Measurements from ENCODE around the gene PTPRE. TPM values are rescaled to one million over a fixed set of nuclear protein-coding genes. Genes with fewer than 3 reads are reported as not detected.

PTPRE gene
- total and polyA plus RNA-seq, 2 of the 4 experiments (the other 2 are of a cell fraction), result 0.34 to 0.54 TPM

DNA sequence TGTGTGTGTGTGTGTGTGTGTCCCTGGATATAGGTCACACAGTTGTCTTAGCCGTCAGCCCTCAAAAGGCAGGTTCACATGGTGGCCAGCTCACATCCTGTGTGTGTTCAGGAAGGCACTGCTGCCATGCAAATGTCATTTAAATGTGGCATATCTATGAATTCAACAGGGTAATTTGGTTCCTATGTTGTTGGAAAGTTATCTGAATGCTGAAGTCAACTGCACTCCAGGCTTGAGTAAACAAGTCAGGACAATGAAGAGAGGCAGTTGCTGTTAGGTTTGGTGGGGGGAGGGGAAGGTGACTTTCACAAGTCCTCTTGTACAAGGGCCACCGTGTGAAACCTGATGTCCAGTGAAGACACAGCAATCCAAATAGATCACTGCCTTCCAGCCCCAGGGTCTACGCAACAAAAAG lies 61.1 kb downstream of the PTPRE start:
- no peak for DNase-seq
- intact Hi-C loops (cut with micrococcal nuclease) (no loop called here), dilution Hi-C loops (cut with HindIII; ENCODE audit: low sequenced_read_pairs, unreplicated experiment) (no loop called here), in situ Hi-C loops (cut with MboI; ENCODE audit: low sequenced_read_pairs) (no loop called here)
- H3K9me3 ChIP-seq (ENCODE audit: control insufficient read depth, insufficient read depth, low read length), result no peaks in the 10 kb centered on the region
- H2BK5ac ChIP-seq (ENCODE audit: low read depth, low read length, poor library complexity, severe bottlenecking), result no peak overlapping the region
- H2AFZ ChIP-seq (replicated peaks; ENCODE audit: low read length, poor library complexity), result no peak overlapping the region
- H4K20me1 ChIP-seq (ENCODE audit: insufficient read depth, low read length), result no peaks in the 10 kb centered on the region
- H4K91ac ChIP-seq (ENCODE audit: insufficient read depth, low read depth, low read length), result no peak overlapping the region
- H2AK5ac ChIP-seq (ENCODE audit: low read depth, low read length), result no peak overlapping the region
- H2AK9ac ChIP-seq (replicated peaks; ENCODE audit: low read depth, low read length, poor library complexity), result no peak overlapping the region
- H4K5ac ChIP-seq (ENCODE audit: low read depth, low read length), result no peak overlapping the region
- no peak for ATAC-seq (ENCODE audit: low read depth)
- H3K9ac ChIP-seq (ENCODE audit: low read depth, low read length), result no peak overlapping the region
- H3K14ac ChIP-seq (replicated peaks; ENCODE audit: low read depth, low read length), result no peak overlapping the region
- H3K4me2 ChIP-seq (ENCODE audit: low read depth, low read length), result no peak overlapping the region
- WGBS, 2 experiments (ENCODE audit: extremely low coverage in 2 of 2, insufficient read length in 1 of 2), result 70% methylated on average over 2 of the region's 3 CpGs; no CpG with 5 or more reads in 1 of the 2 experiments
- H3K4me1 ChIP-seq (ENCODE audit: control insufficient read depth, insufficient read depth, low read length), result no peaks in the 10 kb centered on the region
- H2BK20ac ChIP-seq (ENCODE audit: low read depth, low read length), result no peak overlapping the region
- H4K8ac ChIP-seq (ENCODE audit: low read depth in 2 of 2, low read length in 2 of 2), result no peak overlapping the region
- no peak overlapping the region for H3K27ac ChIP-seq (ENCODE audit: insufficient read depth, low read length)
- no peak overlapping the region for H2BK120ac ChIP-seq (ENCODE audit: low read depth, low read length)
- no peaks in the 10 kb centered on the region for H3K27me3 ChIP-seq (ENCODE audit: control insufficient read depth, insufficient read depth, low read length)
- no peak overlapping the region for H3K23ac ChIP-seq (ENCODE audit: low read depth, low read length)
- BruUV-seq (replicated peaks), result no TSS peak
- ChIA-PET POLR2A (ENCODE audit: unreplicated experiment) (no interaction called here), CTCF (no interaction called here)
- no peaks in the 10 kb centered on the region for H3K79me1 ChIP-seq (ENCODE audit: low read depth in 1 of 2, low read length in 2 of 2)
- TF ChIP-seq, protein P1, sequence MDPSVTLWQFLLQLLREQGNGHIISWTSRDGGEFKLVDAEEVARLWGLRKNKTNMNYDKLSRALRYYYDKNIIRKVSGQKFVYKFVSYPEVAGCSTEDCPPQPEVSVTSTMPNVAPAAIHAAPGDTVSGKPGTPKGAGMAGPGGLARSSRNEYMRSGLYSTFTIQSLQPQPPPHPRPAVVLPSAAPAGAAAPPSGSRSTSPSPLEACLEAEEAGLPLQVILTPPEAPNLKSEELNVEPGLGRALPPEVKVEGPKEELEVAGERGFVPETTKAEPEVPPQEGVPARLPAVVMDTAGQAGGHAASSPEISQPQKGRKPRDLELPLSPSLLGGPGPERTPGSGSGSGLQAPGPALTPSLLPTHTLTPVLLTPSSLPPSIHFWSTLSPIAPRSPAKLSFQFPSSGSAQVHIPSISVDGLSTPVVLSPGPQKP (IDR thresholded peaks at IDR 0.05; ENCODE audit: borderline replicate concordance, low read depth, low read length), result no peak
- TF ChIP-seq CHD1 (IDR thresholded peaks at IDR 0.05; ENCODE audit: low read depth, low read length) (no peak), MAFK (IDR thresholded peaks at IDR 0.05; ENCODE audit: low read depth, low read length) (no peak), RAD21 (IDR thresholded peaks at IDR 0.05; ENCODE audit: low read length) (no peak), POLR2A (IDR thresholded peaks at IDR 0.05; ENCODE audit: low read depth, low read length) (no peak), MXI1 (IDR thresholded peaks at IDR 0.05; ENCODE audit: borderline replicate concordance, low read depth, low read length) (no peak)
- TF ChIP-seq, protein P2, sequence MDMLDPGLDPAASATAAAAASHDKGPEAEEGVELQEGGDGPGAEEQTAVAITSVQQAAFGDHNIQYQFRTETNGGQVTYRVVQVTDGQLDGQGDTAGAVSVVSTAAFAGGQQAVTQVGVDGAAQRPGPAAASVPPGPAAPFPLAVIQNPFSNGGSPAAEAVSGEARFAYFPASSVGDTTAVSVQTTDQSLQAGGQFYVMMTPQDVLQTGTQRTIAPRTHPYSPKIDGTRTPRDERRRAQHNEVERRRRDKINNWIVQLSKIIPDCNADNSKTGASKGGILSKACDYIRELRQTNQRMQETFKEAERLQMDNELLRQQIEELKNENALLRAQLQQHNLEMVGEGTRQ (IDR thresholded peaks at IDR 0.05; ENCODE audit: low read depth, low read length), result no peak
- H3K18ac ChIP-seq (ENCODE audit: low read depth, low read length), result no peak overlapping the region
- no peaks in the 10 kb centered on the region for H3K36me3 ChIP-seq (ENCODE audit: control insufficient read depth, insufficient read depth, low read length)
- H3K4ac ChIP-seq (ENCODE audit: low read depth, low read length), result no peak overlapping the region
- H3K56ac ChIP-seq (ENCODE audit: extremely low read depth, insufficient read depth, low read length), result no peak overlapping the region
- H2BK15ac ChIP-seq (ENCODE audit: low read depth, low read length), result no peak overlapping the region
- no peaks in the 10 kb centered on the region for H3K9me1 ChIP-seq (ENCODE audit: insufficient read depth, low read length)
- H3K4me3 ChIP-seq (ENCODE audit: insufficient read depth, low read depth, low read length), result no peak overlapping the region
